HG03097 (cell line): ENCODE data around the gene CYP26B1.

ENCODE experiments used
- ATAC-seq: cut with Tn5 transposase; IDR thresholded peaks from one replicate; pipeline ENCODE4 v1.9.1; 2021; ENCODE audit not compliant: unreplicated experiment, low FRiP score

Gene CYP26B1, protein sequence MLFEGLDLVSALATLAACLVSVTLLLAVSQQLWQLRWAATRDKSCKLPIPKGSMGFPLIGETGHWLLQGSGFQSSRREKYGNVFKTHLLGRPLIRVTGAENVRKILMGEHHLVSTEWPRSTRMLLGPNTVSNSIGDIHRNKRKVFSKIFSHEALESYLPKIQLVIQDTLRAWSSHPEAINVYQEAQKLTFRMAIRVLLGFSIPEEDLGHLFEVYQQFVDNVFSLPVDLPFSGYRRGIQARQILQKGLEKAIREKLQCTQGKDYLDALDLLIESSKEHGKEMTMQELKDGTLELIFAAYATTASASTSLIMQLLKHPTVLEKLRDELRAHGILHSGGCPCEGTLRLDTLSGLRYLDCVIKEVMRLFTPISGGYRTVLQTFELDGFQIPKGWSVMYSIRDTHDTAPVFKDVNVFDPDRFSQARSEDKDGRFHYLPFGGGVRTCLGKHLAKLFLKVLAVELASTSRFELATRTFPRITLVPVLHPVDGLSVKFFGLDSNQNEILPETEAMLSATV

DNA sequence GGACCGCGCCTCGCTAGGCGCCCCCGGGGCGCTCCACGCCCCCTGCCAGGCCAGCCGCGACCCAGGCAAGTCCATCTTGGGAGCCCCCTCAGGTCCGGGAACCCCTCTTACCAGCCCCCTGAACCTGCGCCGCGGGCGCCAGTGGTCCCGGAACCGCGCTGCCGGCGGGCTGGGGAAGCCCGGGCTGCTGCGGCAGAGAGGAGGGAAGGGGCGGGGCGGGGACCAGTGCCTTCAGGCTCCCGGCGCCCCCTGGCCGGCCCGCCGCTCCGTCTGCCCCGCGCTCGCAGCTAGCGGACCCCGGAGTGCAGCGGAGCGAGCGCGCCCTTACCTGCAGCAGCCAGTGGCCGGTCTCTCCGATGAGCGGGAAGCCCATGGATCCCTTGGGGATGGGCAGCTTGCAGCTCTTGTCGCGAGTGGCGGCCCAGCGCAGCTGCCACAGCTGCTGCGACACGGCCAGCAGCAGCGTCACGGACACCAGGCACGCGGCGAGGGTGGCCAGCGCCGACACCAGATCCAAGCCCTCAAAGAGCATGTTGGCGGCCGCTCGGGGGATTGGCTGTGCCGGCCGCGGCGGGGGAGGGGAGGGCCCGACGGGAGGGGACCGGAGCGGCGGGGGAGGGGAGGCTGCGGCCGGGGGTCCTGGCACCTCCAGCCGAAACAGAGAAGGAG is at the start of gene CYP26B1:
Gene CYP26B1 (minus strand): TSS at position 560 of the 669 bp plus-strand sequence. CDS start 28 bp downstream, at position 532.
- no peak for ATAC-seq

DNA sequence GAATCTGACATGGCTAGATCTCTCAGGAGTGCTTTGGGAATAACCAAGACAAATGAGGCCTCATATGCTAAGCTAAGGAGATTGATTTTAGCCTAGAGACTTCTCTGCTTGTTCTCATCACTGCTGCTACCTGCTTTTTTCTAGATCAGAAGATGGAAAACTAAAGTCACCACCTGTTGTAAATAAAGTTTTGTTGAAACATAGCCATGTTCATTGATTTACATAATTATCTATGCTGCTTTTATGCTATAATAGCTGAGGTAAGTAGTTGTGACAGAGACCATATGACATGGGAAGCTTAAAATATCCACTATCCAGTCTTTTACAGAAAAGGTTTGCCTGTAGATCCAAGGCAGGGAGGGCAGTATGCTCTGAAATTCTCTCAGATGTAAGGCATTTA is 46.1 kb upstream of the CYP26B1 start:
- ATAC-seq = no peak

DNA sequence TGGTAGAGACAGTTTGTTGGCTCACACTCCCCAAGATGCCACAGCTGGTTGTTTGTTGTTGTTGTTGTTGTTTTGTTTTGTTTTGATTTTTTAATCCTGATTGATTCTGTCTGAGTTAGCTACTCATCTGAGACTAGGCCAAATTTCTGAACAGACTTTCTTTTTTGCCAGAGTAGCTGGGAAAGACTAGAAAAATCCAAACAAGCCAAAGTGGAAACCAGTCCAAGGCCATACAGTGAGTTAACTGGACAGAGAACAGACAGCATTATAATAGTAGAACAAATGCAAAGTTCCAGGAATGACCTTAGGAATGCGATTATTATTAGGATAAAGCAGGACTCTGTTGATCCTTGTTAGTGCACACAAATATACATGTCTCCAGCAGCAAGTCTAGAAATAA is 43.8 kb upstream of the CYP26B1 start:
- ATAC-seq = no peak

DNA sequence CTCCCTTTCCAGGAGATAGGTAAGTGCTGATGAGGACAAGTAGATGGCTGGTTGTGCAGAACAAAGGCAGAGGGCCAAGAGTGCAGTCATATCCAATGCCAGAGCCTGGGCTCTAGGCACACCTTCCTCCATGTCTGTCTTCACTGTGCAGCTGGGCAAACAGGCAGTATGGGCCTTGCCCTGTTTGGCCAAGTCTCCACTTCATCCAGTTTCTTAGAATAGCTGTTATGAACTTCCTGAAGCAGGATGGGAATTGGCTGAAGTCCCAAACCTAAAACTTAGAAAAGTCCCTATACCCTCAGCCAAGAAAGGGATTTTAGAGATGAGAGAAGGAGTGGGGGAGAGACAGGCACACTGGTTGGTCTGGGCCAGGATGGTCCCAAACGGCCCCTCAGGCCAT is 37.5 kb upstream of the CYP26B1 start:
- ATAC-seq = no peak

DNA sequence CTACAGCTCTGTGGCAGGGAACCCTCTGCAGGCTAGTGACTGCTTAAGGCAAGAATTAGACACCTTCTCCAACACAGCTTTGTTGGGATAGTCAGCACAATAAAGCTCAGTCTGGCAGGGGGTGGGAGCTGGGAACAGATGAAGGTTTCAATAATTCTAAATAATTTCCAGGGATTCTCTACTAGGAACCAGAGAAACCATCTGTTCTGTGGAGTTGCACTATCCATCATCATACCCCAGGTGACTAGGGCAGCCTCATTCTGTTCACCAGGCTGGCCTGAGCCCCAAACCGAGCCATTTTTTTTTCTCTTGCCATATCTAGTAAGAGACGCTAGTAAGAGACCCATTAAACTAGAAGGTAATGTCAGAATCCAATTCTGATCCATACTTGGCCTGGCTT is 35.8 kb upstream of the CYP26B1 start:
- ATAC-seq = no peak

DNA sequence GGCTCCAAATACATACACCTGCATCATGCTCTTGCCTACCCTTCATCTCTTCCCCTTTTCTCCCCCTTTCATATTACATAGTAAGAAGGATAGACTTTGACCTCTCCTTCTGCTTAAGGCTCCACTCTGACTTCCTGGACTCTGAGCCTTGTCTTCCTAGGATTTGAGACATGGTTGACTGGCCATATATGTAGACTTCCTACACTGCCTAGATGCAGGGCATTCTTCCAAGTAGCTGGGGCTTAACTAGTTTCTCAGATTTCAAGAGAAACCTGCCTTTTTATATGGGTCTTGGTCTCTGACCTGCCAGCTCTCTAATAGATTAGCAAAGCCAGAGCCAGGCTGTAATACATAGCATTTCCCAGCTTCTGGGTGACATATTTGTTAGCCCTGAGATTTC is 35.4 kb upstream of the CYP26B1 start:
- no peak for ATAC-seq

DNA sequence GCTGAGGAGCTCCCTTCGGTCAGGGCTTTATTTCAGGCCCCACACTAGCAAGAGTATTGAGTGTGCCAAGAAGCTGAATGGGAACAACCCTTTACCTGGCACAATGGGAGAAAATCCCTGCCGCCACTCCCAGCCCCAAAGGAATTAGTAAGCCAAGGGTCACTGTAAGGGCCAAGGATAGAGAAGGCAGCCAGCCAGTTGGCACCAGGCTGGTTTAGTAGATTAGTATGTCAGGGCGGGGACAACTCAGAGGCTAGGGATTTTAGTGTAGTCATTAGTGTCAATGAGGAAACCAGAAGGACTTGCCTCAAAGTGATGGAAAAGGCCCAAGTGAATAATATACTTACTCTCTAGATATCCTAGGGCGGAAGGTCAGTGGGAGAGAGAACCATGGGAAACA is 34.9 kb upstream of the CYP26B1 start:
- no peak for ATAC-seq

DNA sequence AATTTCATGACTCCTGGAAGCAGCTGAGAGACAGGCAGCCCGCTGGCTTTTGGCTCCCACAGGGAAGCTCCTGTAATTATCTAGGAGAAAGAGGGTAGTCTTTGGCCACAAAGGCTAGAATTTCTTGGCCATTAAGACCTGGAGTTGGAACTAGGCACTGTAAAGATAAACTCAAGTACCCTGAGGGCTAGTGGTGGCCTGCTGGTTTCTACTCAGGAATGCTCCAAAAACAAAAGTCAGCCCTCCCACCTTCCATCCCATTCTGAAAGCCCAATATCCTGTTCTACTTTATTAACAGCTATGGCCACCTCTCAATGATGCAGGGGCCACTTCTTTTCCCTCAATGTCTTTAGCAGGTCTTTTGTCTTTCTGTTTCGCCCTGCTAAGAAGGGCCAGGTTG is 34.0 kb upstream of the CYP26B1 start:
- ATAC-seq = no peak

DNA sequence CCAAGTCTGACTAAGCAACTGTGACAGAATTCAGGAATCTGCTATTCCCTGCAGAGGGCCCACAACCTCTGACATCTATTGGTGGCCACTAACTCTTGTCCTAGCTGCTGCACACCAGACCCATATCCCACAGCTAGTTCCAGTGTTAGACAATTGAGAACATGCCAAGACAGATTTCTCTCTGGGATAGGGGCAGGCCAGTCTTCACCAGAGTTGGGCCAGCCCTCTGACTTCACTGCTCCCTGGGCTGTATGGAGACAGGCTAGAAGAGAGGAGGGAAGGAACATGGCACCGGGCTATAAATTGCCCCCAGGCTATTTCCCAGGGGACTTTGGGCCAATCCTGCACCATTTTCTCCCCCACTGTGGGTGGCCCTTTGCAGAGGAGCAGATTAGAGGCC is 32.7 kb upstream of the CYP26B1 start:
- no peak for ATAC-seq

DNA sequence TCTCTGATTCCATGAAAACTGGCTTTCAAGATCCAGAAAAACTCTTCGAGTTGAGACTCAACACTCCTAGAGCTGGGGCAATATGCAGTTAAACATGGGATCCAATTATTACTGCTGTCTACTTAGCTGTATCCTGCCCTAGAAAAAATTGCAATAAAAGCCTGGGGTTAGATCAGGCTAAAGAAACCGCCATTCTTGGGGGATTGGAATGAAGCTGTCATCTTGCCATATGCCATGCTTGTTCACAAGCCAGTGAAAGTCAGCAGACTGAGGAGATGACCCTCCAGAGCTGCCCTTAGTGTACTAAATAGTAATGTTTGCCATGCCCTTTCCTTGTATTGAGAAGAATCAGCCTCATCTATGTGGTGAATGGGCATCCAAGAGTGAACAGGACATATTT is 30.9 kb upstream of the CYP26B1 start:
- no peak for ATAC-seq

DNA sequence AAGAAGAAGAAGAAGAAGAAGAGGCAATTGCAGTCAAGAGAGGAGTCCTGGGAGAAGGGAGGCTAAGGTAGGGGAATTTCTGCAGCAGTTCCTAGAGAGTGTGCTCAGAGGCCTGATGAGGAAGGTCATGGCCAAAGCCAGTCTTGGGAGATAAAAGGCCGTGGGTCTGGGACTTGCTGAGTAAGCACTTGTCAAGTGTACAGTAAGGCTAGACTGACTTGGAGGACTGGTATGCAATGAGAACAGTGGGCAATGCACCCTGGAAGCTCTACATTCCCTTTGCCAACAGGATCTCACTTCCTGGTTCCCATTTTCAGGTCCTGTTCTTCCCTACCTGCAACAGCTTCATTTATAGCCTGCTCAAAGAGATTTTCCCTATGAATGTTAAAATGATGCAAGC is 28.6 kb upstream of the CYP26B1 start:
- ATAC-seq = no peak

DNA sequence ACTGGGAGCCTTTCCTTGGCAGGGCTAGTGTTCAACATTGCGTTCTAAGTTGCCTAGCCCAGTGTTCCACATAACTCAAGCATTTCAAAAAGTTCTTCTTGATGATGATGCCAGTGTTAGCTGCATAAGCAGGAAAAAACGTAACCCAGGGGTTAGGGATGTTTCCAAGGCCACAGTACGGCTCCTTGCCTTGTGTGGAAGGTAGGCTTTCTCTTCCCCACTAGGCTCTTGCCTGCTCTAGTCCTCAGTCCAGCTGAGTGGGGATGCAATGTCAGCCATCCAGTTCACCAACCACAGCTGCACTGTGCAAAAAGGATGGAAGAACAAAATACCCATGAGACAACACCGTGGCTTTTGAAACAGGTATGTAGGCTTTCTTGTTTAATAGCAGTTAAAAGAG is 28.0 kb upstream of the CYP26B1 start:
- no peak for ATAC-seq

DNA sequence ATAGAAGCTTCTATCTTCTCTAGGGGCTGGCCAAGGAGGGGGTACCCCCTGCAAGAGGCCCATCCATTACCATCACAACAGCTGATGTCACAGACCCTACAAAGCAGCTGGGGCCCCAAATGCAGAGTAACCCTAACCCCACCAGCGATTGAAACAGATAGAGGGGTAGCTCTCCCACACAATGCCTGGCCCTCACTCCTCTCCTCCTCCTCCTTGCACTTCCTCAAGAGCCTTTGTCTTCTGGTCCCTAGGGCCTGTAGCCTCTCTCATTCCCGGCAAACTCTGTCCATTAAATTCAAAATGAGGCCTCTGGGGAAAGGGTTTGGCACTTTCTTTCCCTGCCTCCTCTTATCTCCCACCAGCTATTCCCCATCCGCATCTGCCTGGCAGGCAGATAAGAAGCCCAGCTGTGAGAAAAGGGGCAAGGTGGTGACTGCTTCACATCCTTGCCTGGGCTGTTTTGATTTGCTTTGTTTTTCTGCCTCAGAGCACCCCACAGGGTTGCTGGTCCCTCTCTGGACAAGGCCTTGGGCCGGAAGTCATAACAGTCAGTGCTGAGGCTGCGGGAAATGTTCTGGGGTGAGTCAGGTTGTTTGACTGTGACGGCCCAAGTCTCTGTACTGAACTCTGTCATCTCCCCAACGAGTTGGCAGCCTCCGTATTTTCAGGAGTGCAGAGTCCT is 26.1 kb upstream of the CYP26B1 start:
- no peak for ATAC-seq

DNA sequence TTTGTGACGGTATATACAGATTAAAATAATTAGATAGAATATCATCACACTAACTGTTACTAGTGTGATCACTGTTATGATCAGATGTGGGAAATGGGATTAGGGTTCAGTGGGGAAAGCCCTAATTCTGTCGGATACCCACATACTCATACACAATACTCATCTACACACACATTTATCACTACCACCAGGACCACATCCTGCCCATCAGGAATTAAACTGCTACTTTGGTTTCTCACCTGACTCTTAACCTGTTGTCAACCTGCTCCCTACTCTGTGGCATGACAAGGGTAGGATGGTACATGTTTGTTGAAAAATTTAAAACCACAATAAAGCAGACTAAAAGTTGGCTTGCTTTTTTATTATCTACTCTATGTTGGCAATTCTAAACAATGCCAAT is 24.8 kb upstream of the CYP26B1 start:
- no peak for ATAC-seq

DNA sequence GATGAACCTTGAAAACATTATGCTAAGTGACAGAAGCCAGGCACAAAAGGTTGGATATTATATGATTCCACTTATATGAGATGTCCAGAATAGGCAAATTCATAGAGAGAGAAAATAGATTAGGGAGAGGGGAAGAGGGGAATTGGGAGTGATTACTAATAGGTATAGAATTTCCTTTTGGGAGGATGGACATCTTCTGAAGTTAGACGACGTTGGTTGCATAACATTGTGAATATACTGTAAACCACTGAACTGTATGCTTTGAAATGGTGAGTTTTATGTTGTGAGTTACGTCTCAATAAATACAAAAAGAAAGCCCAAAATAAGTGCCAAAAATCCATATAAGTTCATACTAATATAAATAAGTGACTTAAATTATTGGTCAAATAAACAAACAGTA is 18.6 kb upstream of the CYP26B1 start:
- ATAC-seq = no peak

DNA sequence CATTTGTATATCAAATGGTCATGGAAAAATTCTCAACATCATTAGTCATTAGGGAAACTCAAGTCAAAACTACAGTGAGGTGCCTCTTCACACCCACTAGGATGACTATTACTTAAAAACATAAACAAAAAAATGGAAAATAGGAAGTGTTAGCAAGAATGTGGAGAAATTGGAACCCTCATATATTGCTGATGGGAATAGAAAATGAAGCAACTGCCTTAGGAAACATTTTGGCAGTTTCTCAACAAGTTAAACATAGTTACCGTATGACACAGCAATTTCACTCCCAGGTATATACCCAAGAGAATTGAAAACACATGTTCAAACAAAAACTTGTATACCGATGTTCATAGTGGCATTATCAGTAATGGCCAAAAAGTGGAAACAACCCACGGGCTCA is 18.1 kb upstream of the CYP26B1 start:
- ATAC-seq = no peak

DNA sequence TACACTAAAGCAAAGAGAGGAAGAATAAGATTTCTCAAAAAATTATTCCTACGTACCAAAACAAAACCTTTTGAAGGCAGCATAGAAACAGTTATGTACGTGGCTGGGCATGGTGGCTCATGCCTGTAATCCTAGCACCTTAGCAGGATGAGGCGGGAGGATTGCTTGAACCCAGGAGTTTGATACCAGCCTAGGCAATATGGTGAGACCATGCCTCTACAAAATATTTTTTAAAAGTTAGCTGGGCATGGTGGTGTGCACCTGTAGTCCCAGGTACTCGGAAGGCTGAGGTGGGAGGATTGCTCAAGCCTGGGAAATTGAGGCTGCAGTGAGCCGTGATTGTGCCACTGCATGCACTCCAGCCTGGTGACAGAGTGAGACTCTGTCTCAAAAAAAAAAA is 14.9 kb upstream of the CYP26B1 start:
- ATAC-seq = no peak

DNA sequence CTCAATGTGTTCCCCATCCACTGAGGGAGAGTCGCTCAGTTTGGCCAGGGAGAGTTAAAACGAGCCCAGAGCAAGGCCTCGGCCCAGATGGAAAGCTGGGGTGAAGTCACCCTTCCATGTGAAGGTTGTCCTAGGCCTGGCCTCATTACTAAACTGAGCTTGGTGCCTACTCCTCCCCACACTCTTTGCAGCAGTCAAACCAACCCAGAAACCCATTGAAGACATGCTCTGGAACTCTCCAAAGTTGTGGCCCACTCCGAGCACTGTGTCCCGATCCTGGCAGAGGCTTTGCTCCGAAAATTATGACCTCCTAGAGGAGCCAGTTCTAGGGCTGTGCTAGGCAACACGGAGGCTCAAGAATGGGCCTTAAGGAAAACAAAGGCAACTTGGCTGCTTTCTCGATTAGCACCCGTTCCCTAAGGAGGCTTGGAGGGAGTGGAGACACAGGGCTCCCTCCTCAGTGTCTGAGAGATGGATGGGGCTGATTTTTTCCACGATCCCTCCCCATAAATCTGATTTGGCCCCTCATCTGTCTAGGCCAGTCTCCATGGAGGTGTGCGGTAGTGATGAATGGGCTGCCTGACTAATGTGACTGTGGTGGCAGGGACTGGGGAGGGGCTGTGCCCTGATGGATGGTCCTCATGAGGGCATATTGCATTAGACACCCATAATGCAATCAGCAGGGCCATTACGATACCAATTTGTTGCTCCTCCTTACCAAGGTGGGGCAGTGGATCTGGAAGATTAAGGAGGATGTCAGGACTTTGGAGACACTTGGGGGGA is 11.7 kb upstream of the CYP26B1 start:
- no peak for ATAC-seq

DNA sequence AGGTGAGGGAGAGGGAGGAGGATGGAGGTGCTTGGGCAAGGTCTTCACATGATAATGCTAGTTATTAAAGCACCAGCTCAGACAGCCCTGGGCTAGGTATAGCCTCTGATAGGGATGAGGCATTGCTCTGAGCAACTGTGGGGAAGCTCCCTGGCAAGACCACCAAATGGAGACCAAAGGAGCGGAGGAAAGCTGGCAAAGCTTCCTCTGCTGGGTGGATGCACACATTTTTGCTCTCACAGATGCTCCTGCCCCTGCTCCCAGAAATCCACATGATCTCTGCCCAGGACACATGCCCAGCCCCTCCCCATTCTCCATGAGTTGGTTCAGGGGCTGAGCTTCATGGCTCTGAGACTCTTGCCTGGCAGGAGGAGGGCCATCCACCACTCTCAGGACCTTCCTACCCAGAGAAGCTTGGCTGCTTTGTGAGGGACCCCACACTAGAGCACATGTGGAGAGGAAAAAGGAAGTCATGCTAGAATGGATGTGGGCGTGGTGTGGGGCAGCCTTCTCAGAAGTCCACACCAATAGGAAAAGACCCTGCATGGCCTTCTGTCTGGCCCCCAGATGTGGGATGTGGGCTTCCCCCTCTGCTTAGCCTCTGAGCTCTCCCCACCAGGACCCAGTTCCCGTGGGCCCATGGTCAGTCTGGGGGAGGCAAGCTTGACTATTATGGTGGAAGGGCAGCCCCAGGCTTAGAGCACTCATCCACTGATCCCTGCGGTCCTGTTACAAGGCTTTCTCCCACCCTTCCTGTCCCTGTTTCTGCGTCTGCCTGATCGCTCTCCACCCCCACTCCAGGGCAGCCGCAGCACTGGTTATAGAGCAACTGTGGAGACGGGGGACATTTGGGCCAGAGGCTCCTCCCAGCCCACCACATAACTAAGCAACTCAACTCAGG is 10.5 kb upstream of the CYP26B1 start:
- ATAC-seq = no peak

DNA sequence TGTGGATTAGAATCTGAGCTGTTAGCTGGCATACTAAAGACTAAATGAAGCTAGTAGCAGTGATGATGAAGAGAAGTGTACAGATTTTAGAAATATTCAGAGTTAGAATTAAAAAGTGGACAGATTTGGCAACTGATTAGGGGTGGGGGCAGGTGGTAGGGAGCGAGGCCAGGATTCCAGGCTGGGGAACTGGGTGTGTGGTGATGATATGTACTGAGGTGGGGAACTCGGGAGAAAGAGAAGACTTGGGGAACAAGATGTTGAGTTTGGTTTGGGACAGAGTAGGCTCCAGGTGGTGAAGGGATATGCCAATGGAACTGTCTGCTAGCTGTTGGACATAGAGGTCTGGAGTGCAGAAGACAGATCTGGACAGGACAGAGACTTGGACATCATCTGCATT is 9.2 kb upstream of the CYP26B1 start:
- no peak for ATAC-seq
